GM23248 (cell line): ENCODE measurements around the gene TFR2. TPM values are rescaled to one million over a fixed set of nuclear protein-coding genes. Genes with fewer than 3 reads are reported as not detected.

ENCODE experiments used
- DNase-seq: peaks from one replicate; pipeline ENCODE4 v3.0.0-alpha.2; 2015
- H2AFZ ChIP-seq: fragments of 200-600 bp; sonication (generic); 2 replicates; pipeline ENCODE4 v1.6.1; 2016; ENCODE audit warnings: antibody characterized with exemption
- H3F3A ChIP-seq: fragments of 200-600 bp; sonication (generic); 2 replicates; pipeline ENCODE4 v1.6.1; 2016; ENCODE audit warnings: mild to moderate bottlenecking, antibody characterized with exemption, mixed run types; ENCODE audit not compliant: insufficient read depth
- H3K27ac ChIP-seq: fragments of 200-600 bp; sonication (generic); 2 replicates; pipeline ENCODE4 v1.5.1; 2016; ENCODE audit warnings: mild to moderate bottlenecking
- H3K27me3 ChIP-seq: fragments of 200-600 bp; sonication (generic); replicated peaks from 2 replicates; pipeline ENCODE4 v1.6.1; 2016; ENCODE audit warnings: mild to moderate bottlenecking; ENCODE audit not compliant: insufficient read depth
- H3K36me3 ChIP-seq: fragments of 200-600 bp; sonication (generic); 2 replicates; pipeline ENCODE4 v1.6.1; 2016; ENCODE audit warnings: low read depth, mild to moderate bottlenecking
- H3K4me1 ChIP-seq: fragments of 200-600 bp; sonication (generic); 2 replicates; pipeline ENCODE4 v1.6.1; 2016; ENCODE audit warnings: mild to moderate bottlenecking; ENCODE audit not compliant: insufficient read depth
- H3K4me2 ChIP-seq: fragments of 200-600 bp; sonication (generic); one replicate; pipeline ENCODE4 v1.6.1; 2016; ENCODE audit warnings: mild to moderate bottlenecking; ENCODE audit not compliant: unreplicated experiment
- H3K4me3 ChIP-seq: fragments of 200-600 bp; sonication (generic); 2 replicates; pipeline ENCODE4 v1.5.1; 2016; ENCODE audit warnings: mild to moderate bottlenecking
- H3K79me2 ChIP-seq: fragments of 200-600 bp; sonication (generic); 2 replicates; pipeline ENCODE4 v1.6.1; 2016; ENCODE audit warnings: mild to moderate bottlenecking; ENCODE audit not compliant: insufficient read depth
- H3K9ac ChIP-seq: fragments of 200-600 bp; sonication (generic); 2 replicates; pipeline ENCODE4 v1.6.1; 2016; ENCODE audit warnings: mild to moderate bottlenecking
- H3K9me2 ChIP-seq: fragments of 200-600 bp; sonication (generic); 2 replicates; pipeline ENCODE4 v1.6.1; 2016; ENCODE audit warnings: mixed run types, mild to moderate bottlenecking, moderate library complexity; ENCODE audit not compliant: insufficient read depth
- H3K9me3 ChIP-seq: fragments of 200-600 bp; sonication (generic); one replicate; pipeline ENCODE4 v1.6.1; 2017; ENCODE audit warnings: low read depth
- H4K20me1 ChIP-seq: fragments of 200-600 bp; sonication (generic); 2 replicates; pipeline ENCODE4 v1.6.0; 2016; ENCODE audit not compliant: insufficient read depth
- EZH2 ChIP-seq: fragments of 200-600 bp; sonication (generic); IDR thresholded peaks from 2 replicates; pipeline ENCODE4 v1.6.1; 2018; ENCODE audit warnings: antibody characterized with exemption, mild to moderate bottlenecking; ENCODE audit not compliant: insufficient read depth, poor library complexity, severe bottlenecking
- EZH2phosphoT487 ChIP-seq: fragments of 200-600 bp; sonication (generic); IDR thresholded peaks from 2 replicates; pipeline ENCODE4 v1.6.1; 2018; ENCODE audit warnings: antibody characterized with exemption, moderate library complexity, mild to moderate bottlenecking, low read depth; ENCODE audit not compliant: insufficient read depth
- WGBS, 2 experiments: methylation state at CpG; one replicate each; pipeline ENCODE4 v1.1.6; 2015 to 2017; ENCODE audit warnings: low lambda C conversion rate in 2 of 2, low coverage in 1 of 2; ENCODE audit errors: missing lambda C conversion rate in 2 of 2; 5-methylcytosine and 5-hydroxymethylcytosine counted together
- in situ Hi-C: fragments of 300-500 bp; cut with MboI; formaldehyde crosslinking; loops from 2 replicates; pipeline ENCODE4 v1.15.0; 2020
- polyA plus RNA-seq: library from polyadenylated mRNA; unstranded; fragments of >200 nt; fragmentation: Nextera tagmentation; extraction: Ambion mirVana; gene quantifications from 2 replicates; pipeline ENCODE4 v1.2.1, GENCODE V29; 2016
- total RNA-seq: library from RNA; depleted of rRNA; stranded (reverse); fragments of >200 nt; shearing (Covaris generic); gene quantifications from 2 replicates; pipeline ENCODE4 v1.2.3, GENCODE V29; 2014

TFR2 gene
- total and polyA plus RNA-seq, 2 experiments from 2014 or later = 0.11 to 0.79 TPM

DNA sequence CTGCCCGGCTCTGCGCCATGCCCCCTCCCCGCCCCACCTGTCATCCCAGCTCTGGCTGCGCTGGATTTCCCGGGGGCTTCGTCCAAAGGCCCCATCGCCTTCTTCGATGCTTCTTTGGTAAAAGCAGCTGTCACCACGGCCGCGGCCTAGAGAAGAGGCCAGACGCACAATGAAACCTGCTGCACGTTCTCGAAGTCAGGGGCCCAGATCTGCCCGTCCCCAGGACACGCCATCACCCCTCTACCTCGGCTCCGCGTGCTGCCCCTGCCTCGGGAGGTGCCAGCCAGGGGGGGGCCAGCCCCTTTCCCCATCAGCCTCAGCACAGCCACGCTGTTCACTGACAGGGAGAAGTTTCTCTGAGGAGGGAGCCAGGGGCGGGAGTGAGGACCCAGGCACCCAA lies 45.9 kb upstream of the TFR2 start:
- 89 to 99% methylated on average over 10 to 22 of the region's 22 CpGs for WGBS, 2 experiments
- in situ Hi-C loops = no loop called here
- DNase-seq = no peak
- H3K36me3 ChIP-seq = no peaks in the 10 kb centered on the region; the same call in 1 of the 2 replicates
- H2AFZ ChIP-seq = no peak overlapping the region
- H3K9me2 ChIP-seq = no peaks in the 10 kb centered on the region
- H3K4me3 ChIP-seq = no peak overlapping the region
- H3K27ac ChIP-seq = no peak overlapping the region
- no peak for TF ChIP-seq EZH2phosphoT487
- no peak for TF ChIP-seq EZH2
- peaks cover 4% of the 10 kb centered on the region; the same call in 1 of the 2 replicates for H3F3A ChIP-seq
- H3K9ac ChIP-seq = no peak overlapping the region
- H3K4me2 ChIP-seq = no peak overlapping the region
- H4K20me1 ChIP-seq = peaks cover 6% of the 10 kb centered on the region; the same call in 1 of the 2 replicates
- H3K79me2 ChIP-seq = peaks cover 46% of the 10 kb centered on the region
- peaks cover 13% of the 10 kb centered on the region for H3K4me1 ChIP-seq
- H3K9me3 ChIP-seq = no peaks in the 10 kb centered on the region
- no peaks in the 10 kb centered on the region for H3K27me3 ChIP-seq

DNA sequence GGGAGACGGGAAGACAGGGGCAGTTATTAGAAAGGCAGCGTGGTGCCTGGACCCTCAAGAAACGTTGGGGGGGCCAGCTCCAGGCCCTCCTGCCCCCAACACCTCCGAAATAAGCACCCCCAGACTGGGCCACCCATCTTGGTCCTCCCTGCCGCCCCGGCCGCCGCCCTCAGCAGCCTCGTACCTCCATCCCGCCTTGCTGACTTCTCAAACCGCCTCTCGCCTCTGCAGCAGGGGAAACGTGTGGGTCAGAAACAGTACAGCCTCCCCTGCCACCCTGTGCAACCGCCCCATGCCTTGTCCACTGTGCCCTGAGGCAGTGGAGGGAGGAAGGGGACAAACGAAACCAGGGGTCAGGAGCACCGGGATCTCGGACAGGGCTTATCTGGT lies 45.5 kb upstream of the TFR2 start:
- Histone ChIP-seq H2AFZ (no peak overlapping the region), H3K36me3 (no peaks in the 10 kb centered on the region; the same call in 1 of the 2 replicates), H3K9me2 (no peaks in the 10 kb centered on the region), H3K4me2 (no peak overlapping the region), H3K27me3 (no peaks in the 10 kb centered on the region), H4K20me1 (peaks cover 6% of the 10 kb centered on the region; the same call in 1 of the 2 replicates), H3K4me1 (peaks cover 8% of the 10 kb centered on the region; the same call in 1 of the 2 replicates), H3K9ac (no peak overlapping the region), H3K4me3 (no peak overlapping the region), H3K79me2 (peaks cover 42% of the 10 kb centered on the region), H3F3A (0 out of 2 replicates have a peak, but pooled peaks cover under 1% of the 10 kb centered on the region), H3K27ac (no peak overlapping the region), H3K9me3 (no peaks in the 10 kb centered on the region)
- 93 to 94% methylated on average over 17 of the region's 17 CpGs for WGBS, 2 experiments
- TF ChIP-seq EZH2phosphoT487 (no peak), EZH2 (no peak)
- no peak for DNase-seq
- in situ Hi-C loops = no loop called here

DNA sequence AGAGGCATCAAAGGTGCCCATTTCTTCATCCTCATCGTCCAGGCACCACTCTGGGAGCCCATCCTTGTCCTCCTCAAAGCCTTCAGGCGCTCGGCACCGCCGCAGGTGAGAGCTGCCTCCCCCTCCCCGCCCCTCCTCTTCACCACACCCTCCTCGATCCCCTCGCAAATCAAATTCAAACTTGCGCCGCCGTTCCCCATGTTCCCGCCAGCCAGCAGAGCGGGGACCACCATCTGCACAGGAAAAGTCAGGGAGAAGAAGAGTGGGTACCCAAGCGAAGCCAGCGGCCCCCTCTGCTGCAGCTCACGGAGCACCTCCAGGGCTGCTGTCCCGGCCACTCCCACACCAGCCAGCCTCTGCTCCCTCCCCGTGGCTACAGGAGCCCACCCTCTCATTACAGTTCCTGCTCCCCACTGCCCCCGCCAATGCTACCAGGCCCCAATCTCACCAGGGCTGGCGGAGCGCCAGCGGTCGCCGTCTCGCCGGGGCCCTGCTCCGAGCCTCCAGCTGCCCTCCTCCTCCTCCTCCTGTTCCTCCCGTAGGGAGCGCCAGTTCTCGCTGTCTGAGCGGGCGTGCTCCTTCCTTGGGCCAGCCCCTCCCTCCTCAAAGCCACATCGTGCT lies 45.0 kb upstream of the TFR2 start:
- WGBS, 2 experiments = 90% methylated on average over 21 to 33 of the region's 33 CpGs
- Histone ChIP-seq H3K4me3 (no peak overlapping the region), H3K4me2 (no peak overlapping the region), H3F3A (no peaks in the 10 kb centered on the region), H3K9me2 (no peaks in the 10 kb centered on the region), H4K20me1 (peaks cover 6% of the 10 kb centered on the region; the same call in 1 of the 2 replicates), H3K27me3 (no peaks in the 10 kb centered on the region), H3K4me1 (0 out of 2 replicates have a peak, but pooled peaks cover 8% of the 10 kb centered on the region), H3K36me3 (no peaks in the 10 kb centered on the region; the same call in 1 of the 2 replicates), H3K9ac (no peak overlapping the region), H3K27ac (no peak overlapping the region), H3K79me2 (peaks cover 37% of the 10 kb centered on the region), H3K9me3 (no peaks in the 10 kb centered on the region), H2AFZ (no peak overlapping the region)
- DNase-seq = no peak
- TF ChIP-seq EZH2 (no peak), EZH2phosphoT487 (no peak)
- in situ Hi-C loops = no loop called here

DNA sequence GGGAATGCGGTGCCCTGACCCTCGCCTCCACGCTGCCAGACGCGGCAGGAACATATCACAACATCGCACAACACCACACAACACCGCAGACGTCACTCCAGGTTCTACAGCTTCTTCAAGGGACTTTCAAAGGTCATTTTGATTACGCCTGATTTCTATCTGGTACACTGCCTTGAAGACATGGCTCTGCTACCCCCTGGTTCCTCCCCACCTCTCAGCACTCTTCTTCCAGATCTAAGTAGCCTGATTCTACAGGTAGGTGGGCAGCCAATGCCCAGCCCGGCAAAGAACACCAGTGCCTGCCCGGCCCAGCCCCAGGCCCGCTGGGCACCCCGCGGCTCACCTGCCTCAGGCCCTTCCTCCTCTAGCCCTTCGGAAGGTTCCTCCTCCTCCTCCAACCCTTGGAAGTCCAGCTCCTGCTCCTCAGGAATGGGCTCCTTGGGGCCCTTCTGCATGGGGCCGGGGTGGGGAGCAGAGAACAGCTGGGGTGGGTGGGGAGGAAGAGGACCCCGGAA lies 44.3 kb upstream of the TFR2 start:
- Histone ChIP-seq H3K4me1 (0 out of 2 replicates have a peak, but pooled peaks cover 8% of the 10 kb centered on the region), H3F3A (no peaks in the 10 kb centered on the region), H3K36me3 (no peaks in the 10 kb centered on the region; the same call in 1 of the 2 replicates), H3K4me3 (no peak overlapping the region), H3K27ac (no peak overlapping the region), H4K20me1 (peaks cover under 1% of the 10 kb centered on the region; the same call in 1 of the 2 replicates), H2AFZ (no peak overlapping the region), H3K27me3 (no peaks in the 10 kb centered on the region), H3K9me3 (no peaks in the 10 kb centered on the region), H3K4me2 (no peak overlapping the region), H3K79me2 (peaks cover 30% of the 10 kb centered on the region), H3K9me2 (no peaks in the 10 kb centered on the region), H3K9ac (no peak overlapping the region)
- 87 to 89% methylated on average over 16 to 17 of the region's 17 CpGs for WGBS, 2 experiments
- DNase-seq = no peak
- in situ Hi-C loops = no loop called here
- no peak for TF ChIP-seq EZH2phosphoT487
- TF ChIP-seq EZH2 = no peak
